GM23338 (cell line): ENCODE data around the gene PHTF2. TPM values are rescaled to one million over a fixed set of nuclear protein-coding genes. Genes with fewer than 3 reads are reported as not detected.

ENCODE experiments used
- ATAC-seq: fragments of 200-7000 bp; cut with Tn5 transposase; 3 replicates; pipeline ENCODE4 v1.9.1; 2020
- DNase-seq: peaks from one replicate; pipeline ENCODE4 v3.0.0-alpha.2; 2015; ENCODE audit warnings: low spot score
- H2AFZ ChIP-seq: fragments of 200-600 bp; sonication (generic); 2 replicates; pipeline ENCODE4 v1.8.0; 2016; ENCODE audit warnings: antibody characterized with exemption, mild to moderate bottlenecking, moderate library complexity
- H3F3A ChIP-seq: fragments of 200-600 bp; sonication (generic); replicated peaks from 2 replicates; pipeline ENCODE4 v1.8.0; 2017; ENCODE audit warnings: antibody characterized with exemption, mixed run types, low read depth
- H3K27ac ChIP-seq: fragments of 200-600 bp; sonication (generic); 2 replicates; pipeline ENCODE4 v1.6.1; 2016; ENCODE audit warnings: low read depth
- H3K27me3 ChIP-seq: fragments of 200-600 bp; sonication (generic); 2 replicates; pipeline ENCODE4 v1.8.0; 2016; ENCODE audit warnings: mild to moderate bottlenecking, mixed run types, moderate library complexity; ENCODE audit not compliant: insufficient read depth
- H3K36me3 ChIP-seq: fragments of 200-600 bp; sonication (generic); 2 replicates; pipeline ENCODE4 v1.8.0; 2016; ENCODE audit warnings: mild to moderate bottlenecking; ENCODE audit not compliant: insufficient read depth
- H3K4me1 ChIP-seq: fragments of 200-600 bp; sonication (generic); 2 replicates; pipeline ENCODE4 v1.8.0; 2016; ENCODE audit warnings: mild to moderate bottlenecking, moderate library complexity; ENCODE audit not compliant: insufficient read depth
- H3K4me2 ChIP-seq: fragments of 200-600 bp; sonication (generic); 2 replicates; pipeline ENCODE4 v1.7.1; 2017; ENCODE audit warnings: mixed run types
- H3K4me3 ChIP-seq: fragments of 200-600 bp; sonication (generic); 2 replicates; pipeline ENCODE4 v1.6.1; 2016; ENCODE audit warnings: mixed run types
- H3K79me2 ChIP-seq: fragments of 200-600 bp; sonication (generic); replicated peaks from 2 replicates; pipeline ENCODE4 v1.8.0; 2017; ENCODE audit warnings: mild to moderate bottlenecking; ENCODE audit not compliant: insufficient read depth
- H3K9me2 ChIP-seq: fragments of 200-600 bp; sonication (generic); 2 replicates; pipeline ENCODE4 v1.8.0; 2017; ENCODE audit not compliant: insufficient read depth
- H4K20me1 ChIP-seq: fragments of 200-600 bp; sonication (generic); replicated peaks from 2 replicates; pipeline ENCODE4 v1.8.0; 2017; ENCODE audit warnings: mild to moderate bottlenecking; ENCODE audit not compliant: insufficient read depth
- H3K27ac Mint-ChIP-seq: 2 replicates; pipeline ENCODE4 v1.8.0; 2020; ENCODE audit warnings: inconsistent platforms, mild to moderate bottlenecking, moderate library complexity, mixed read lengths
- H3K27me3 Mint-ChIP-seq: 3 replicates; pipeline ENCODE4 v1.8.0; 2022; ENCODE audit warnings: low read depth, mild to moderate bottlenecking, moderate library complexity, mixed read lengths, inconsistent platforms; ENCODE audit not compliant: insufficient read depth, poor library complexity
- H3K36me3 Mint-ChIP-seq: 3 replicates; pipeline ENCODE4 v1.8.0; 2021; ENCODE audit warnings: low read depth, mild to moderate bottlenecking, inconsistent platforms, moderate library complexity, mixed read lengths
- H3K4me1 Mint-ChIP-seq: 3 replicates; pipeline ENCODE4 v1.8.0; 2020; ENCODE audit warnings: mild to moderate bottlenecking, inconsistent platforms, mixed read lengths
- H3K4me3 Mint-ChIP-seq: 3 replicates; pipeline ENCODE4 v1.8.0; 2021; ENCODE audit warnings: moderate library complexity, mild to moderate bottlenecking, inconsistent platforms, mixed read lengths
- H3K9me3 Mint-ChIP-seq: 3 replicates; pipeline ENCODE4 v1.8.0; 2020; ENCODE audit warnings: moderate library complexity, mild to moderate bottlenecking, inconsistent platforms, mixed read lengths
- CREB1 ChIP-seq: fragments of 250-450 bp; sonication (Bioruptor Pico); IDR thresholded peaks from 2 replicates; pipeline ENCODE4 v1.5.0; 2020; ENCODE audit warnings: low read depth, mild to moderate bottlenecking, moderate library complexity
- ETS1 ChIP-seq: IDR thresholded peaks from 2 replicates; pipeline ENCODE4 v1.6.1; 2016; ENCODE audit warnings: antibody characterized with exemption
- EZH2 ChIP-seq: fragments of 200-600 bp; sonication (generic); IDR thresholded peaks from one replicate; pipeline ENCODE4 v1.8.0; 2017; ENCODE audit warnings: antibody characterized with exemption, mild to moderate bottlenecking, low read depth; ENCODE audit not compliant: unreplicated experiment
- EZH2phosphoT487 ChIP-seq: fragments of 200-600 bp; sonication (generic); IDR thresholded peaks from one replicate; pipeline ENCODE4 v1.8.1; 2018; ENCODE audit warnings: antibody characterized with exemption; ENCODE audit not compliant: unreplicated experiment
- JUNB ChIP-seq: IDR thresholded peaks from one replicate; pipeline ENCODE4 v1.6.1; 2016; ENCODE audit warnings: antibody characterized with exemption; ENCODE audit not compliant: unreplicated experiment
- NANOG ChIP-seq: IDR thresholded peaks from 2 replicates; pipeline ENCODE4 v1.6.1; 2016; ENCODE audit warnings: antibody characterized with exemption, borderline replicate concordance
- POLR2AphosphoS5 ChIP-seq: IDR thresholded peaks from 2 replicates; pipeline ENCODE4 v1.6.1; 2016; ENCODE audit warnings: antibody characterized with exemption, low read depth
- REST ChIP-seq: IDR thresholded peaks from one replicate; pipeline ENCODE4 v1.6.1; 2018; ENCODE audit warnings: antibody characterized with exemption; ENCODE audit not compliant: unreplicated experiment
- STAT1 ChIP-seq: IDR thresholded peaks from one replicate; pipeline ENCODE4 v1.6.1; 2016; ENCODE audit warnings: antibody characterized with exemption; ENCODE audit not compliant: unreplicated experiment
- ZNF114 ChIP-seq: fragments of 250-450 bp; sonication (Bioruptor Pico); IDR thresholded peaks from 2 replicates; pipeline ENCODE4 v1.5.0; 2020; ENCODE audit warnings: mild to moderate bottlenecking, moderate library complexity
- ZNF331 ChIP-seq: fragments of 250-450 bp; sonication (Bioruptor Pico); IDR thresholded peaks from 2 replicates; pipeline ENCODE4 v1.5.0; 2020; ENCODE audit warnings: low read depth, mild to moderate bottlenecking, moderate library complexity
- polyA plus RNA-seq: library from polyadenylated mRNA; unstranded; fragments of >200 nt; fragmentation: Nextera tagmentation; extraction: Ambion mirVana; gene quantifications from 2 replicates; pipeline ENCODE4 v1.2.1, GENCODE V29; 2016
- total RNA-seq: library from RNA; depleted of rRNA; stranded (reverse); fragments of >200 nt; shearing (Covaris generic); gene quantifications from 2 replicates; pipeline ENCODE4 v1.2.3, GENCODE V29; 2014
- TF ChIP-seq, protein P1 (sequence below), 2 experiments: fragments of 200-600 bp in 1 of 2; sonication (generic) in 1 of 2; conservative IDR thresholded peaks; 2 replicates each; pipeline versions ENCODE4 v1.5.1 to v1.6.1; 2016 to 2017; ENCODE audit warnings: antibody characterized with exemption in 2 of 2, low read depth in 2 of 2, mild to moderate bottlenecking in 2 of 2, moderate library complexity in 1 of 2
- TF ChIP-seq, protein P2 (sequence below): fragments of 250-450 bp; sonication (Bioruptor Pico); IDR thresholded peaks from 2 replicates; pipeline ENCODE4 v1.5.0; 2020; ENCODE audit warnings: mild to moderate bottlenecking, moderate library complexity

PHTF2 gene
- total and polyA plus RNA-seq, 2 experiments from 2014 or later = 14.6 to 24.1 TPM

- Histone ChIP-seq H4K20me1 (no peaks in the 10 kb centered on the region), H3K27ac (no peak overlapping the region), H3K36me3 (no peaks in the 10 kb centered on the region), H3K4me2 (no peak overlapping the region), H3K27me3 (no peaks in the 10 kb centered on the region), H3K4me1 (no peaks in the 10 kb centered on the region), H3K79me2 (no peaks in the 10 kb centered on the region), H3F3A (no peaks in the 10 kb centered on the region), H3K9me2 (no peaks in the 10 kb centered on the region), H3K4me3 (no peak overlapping the region), H2AFZ (no peak overlapping the region)
- no peak for DNase-seq
- Mint-ChIP-seq H3K4me3 (no peak overlapping the region), H3K9me3 (no peaks in the 10 kb centered on the region), H3K27me3 (no peaks in the 10 kb centered on the region), H3K27ac (no peak overlapping the region), H3K4me1 (no peaks in the 10 kb centered on the region), H3K36me3 (no peaks in the 10 kb centered on the region)
- TF ChIP-seq, protein P1, sequence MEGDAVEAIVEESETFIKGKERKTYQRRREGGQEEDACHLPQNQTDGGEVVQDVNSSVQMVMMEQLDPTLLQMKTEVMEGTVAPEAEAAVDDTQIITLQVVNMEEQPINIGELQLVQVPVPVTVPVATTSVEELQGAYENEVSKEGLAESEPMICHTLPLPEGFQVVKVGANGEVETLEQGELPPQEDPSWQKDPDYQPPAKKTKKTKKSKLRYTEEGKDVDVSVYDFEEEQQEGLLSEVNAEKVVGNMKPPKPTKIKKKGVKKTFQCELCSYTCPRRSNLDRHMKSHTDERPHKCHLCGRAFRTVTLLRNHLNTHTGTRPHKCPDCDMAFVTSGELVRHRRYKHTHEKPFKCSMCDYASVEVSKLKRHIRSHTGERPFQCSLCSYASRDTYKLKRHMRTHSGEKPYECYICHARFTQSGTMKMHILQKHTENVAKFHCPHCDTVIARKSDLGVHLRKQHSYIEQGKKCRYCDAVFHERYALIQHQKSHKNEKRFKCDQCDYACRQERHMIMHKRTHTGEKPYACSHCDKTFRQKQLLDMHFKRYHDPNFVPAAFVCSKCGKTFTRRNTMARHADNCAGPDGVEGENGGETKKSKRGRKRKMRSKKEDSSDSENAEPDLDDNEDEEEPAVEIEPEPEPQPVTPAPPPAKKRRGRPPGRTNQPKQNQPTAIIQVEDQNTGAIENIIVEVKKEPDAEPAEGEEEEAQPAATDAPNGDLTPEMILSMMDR (conservative IDR thresholded peaks at IDR 0.05; ENCODE audit: low read depth in 2 of 2) = no peak
- TF ChIP-seq NANOG (no peak), ETS1 (no peak), ZNF331 (CRISPR knock-in tag) (no peak), EZH2 (no peak), POLR2AphosphoS5 (no peak), CREB1 (CRISPR knock-in tag) (no peak), EZH2phosphoT487 (no peak), REST (no peak), JUNB (no peak), STAT1 (no peak), ZNF114 (CRISPR knock-in tag) (no peak)
- TF ChIP-seq, protein P2, sequence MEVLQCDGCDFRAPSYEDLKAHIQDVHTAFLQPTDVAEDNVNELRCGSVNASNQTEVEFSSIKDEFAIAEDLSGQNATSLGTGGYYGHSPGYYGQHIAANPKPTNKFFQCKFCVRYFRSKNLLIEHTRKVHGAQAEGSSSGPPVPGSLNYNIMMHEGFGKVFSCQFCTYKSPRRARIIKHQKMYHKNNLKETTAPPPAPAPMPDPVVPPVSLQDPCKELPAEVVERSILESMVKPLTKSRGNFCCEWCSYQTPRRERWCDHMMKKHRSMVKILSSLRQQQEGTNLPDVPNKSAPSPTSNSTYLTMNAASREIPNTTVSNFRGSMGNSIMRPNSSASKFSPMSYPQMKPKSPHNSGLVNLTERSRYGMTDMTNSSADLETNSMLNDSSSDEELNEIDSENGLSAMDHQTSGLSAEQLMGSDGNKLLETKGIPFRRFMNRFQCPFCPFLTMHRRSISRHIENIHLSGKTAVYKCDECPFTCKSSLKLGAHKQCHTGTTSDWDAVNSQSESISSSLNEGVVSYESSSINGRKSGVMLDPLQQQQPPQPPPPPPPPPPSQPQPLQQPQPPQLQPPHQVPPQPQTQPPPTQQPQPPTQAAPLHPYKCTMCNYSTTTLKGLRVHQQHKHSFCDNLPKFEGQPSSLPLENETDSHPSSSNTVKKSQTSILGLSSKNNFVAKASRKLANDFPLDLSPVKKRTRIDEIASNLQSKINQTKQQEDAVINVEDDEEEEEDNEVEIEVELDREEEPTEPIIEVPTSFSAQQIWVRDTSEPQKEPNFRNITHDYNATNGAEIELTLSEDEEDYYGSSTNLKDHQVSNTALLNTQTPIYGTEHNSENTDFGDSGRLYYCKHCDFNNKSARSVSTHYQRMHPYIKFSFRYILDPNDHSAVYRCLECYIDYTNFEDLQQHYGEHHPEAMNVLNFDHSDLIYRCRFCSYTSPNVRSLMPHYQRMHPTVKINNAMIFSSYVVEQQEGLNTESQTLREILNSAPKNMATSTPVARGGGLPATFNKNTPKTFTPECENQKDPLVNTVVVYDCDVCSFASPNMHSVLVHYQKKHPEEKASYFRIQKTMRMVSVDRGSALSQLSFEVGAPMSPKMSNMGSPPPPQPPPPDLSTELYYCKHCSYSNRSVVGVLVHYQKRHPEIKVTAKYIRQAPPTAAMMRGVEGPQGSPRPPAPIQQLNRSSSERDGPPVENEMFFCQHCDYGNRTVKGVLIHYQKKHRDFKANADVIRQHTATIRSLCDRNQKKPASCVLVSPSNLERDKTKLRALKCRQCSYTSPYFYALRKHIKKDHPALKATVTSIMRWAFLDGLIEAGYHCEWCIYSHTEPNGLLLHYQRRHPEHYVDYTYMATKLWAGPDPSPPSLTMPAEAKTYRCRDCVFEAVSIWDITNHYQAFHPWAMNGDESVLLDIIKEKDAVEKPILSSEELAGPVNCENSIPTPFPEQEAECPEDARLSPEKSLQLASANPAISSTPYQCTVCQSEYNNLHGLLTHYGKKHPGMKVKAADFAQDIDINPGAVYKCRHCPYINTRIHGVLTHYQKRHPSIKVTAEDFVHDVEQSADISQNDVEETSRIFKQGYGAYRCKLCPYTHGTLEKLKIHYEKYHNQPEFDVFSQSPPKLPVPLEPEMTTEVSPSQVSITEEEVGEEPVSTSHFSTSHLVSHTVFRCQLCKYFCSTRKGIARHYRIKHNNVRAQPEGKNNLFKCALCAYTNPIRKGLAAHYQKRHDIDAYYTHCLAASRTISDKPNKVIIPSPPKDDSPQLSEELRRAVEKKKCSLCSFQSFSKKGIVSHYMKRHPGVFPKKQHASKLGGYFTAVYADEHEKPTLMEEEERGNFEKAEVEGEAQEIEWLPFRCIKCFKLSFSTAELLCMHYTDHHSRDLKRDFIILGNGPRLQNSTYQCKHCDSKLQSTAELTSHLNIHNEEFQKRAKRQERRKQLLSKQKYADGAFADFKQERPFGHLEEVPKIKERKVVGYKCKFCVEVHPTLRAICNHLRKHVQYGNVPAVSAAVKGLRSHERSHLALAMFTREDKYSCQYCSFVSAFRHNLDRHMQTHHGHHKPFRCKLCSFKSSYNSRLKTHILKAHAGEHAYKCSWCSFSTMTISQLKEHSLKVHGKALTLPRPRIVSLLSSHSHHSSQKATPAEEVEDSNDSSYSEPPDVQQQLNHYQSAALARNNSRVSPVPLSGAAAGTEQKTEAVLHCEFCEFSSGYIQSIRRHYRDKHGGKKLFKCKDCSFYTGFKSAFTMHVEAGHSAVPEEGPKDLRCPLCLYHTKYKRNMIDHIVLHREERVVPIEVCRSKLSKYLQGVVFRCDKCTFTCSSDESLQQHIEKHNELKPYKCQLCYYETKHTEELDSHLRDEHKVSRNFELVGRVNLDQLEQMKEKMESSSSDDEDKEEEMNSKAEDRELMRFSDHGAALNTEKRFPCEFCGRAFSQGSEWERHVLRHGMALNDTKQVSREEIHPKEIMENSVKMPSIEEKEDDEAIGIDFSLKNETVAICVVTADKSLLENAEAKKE (CRISPR knock-in tag) = no peak
- no peak for ATAC-seq
These were observed 98.5 kb downstream of the PHTF2 start for GRCh38 chr7:77897004-77897547.
